GM23338 (cell line): ENCODE measurements around the gene NUB1.

Experiments used
- CREB1 ChIP-seq: fragments of 250-450 bp; sonication (Bioruptor Pico); IDR thresholded peaks from 2 replicates; pipeline ENCODE4 v1.5.0; 2020; ENCODE audit warnings: low read depth, mild to moderate bottlenecking, moderate library complexity
- EZH2 ChIP-seq: fragments of 200-600 bp; sonication (generic); IDR thresholded peaks from one replicate; pipeline ENCODE4 v1.8.0; 2017; ENCODE audit warnings: antibody characterized with exemption, mild to moderate bottlenecking, low read depth; ENCODE audit not compliant: unreplicated experiment
- POLR2AphosphoS5 ChIP-seq: IDR thresholded peaks from 2 replicates; pipeline ENCODE4 v1.6.1; 2016; ENCODE audit warnings: antibody characterized with exemption, low read depth
- TF ChIP-seq, protein P1 (sequence below), 2 experiments: fragments of 200-600 bp in 1 of 2; sonication (generic) in 1 of 2; conservative IDR thresholded peaks; 2 replicates each; pipeline versions ENCODE4 v1.5.1 to v1.6.1; 2016 to 2017; ENCODE audit warnings: antibody characterized with exemption in 2 of 2, low read depth in 2 of 2, mild to moderate bottlenecking in 2 of 2, moderate library complexity in 1 of 2
- TF ChIP-seq, protein P2 (sequence below): IDR thresholded peaks from one replicate; pipeline ENCODE4 v1.6.1; 2018; ENCODE audit warnings: antibody characterized with exemption; ENCODE audit not compliant: unreplicated experiment

DNA sequence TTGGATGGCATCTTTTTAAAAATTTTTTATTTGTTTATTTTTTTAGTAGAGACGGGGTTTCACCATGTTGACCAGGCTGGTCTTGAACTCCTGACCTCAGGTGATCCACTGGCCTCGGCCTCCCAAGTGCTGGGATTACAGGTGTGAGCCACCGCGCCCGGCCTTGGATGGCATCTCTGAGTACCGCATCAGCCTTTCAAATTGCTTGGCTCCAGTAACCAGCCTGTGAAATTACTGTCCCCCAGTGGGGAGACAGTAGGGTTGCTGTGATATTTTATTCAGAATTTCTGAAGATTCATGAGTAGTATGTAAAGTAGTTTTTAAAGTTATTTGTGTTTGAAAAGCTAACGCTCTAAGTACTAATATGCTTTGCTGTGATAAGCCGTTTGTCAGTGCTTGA, 1.2 kb downstream of the NUB1 start:
- TF ChIP-seq POLR2AphosphoS5 (no peak), EZH2 (no peak), CREB1 (CRISPR knock-in tag) (no peak)
- TF ChIP-seq, protein P1, sequence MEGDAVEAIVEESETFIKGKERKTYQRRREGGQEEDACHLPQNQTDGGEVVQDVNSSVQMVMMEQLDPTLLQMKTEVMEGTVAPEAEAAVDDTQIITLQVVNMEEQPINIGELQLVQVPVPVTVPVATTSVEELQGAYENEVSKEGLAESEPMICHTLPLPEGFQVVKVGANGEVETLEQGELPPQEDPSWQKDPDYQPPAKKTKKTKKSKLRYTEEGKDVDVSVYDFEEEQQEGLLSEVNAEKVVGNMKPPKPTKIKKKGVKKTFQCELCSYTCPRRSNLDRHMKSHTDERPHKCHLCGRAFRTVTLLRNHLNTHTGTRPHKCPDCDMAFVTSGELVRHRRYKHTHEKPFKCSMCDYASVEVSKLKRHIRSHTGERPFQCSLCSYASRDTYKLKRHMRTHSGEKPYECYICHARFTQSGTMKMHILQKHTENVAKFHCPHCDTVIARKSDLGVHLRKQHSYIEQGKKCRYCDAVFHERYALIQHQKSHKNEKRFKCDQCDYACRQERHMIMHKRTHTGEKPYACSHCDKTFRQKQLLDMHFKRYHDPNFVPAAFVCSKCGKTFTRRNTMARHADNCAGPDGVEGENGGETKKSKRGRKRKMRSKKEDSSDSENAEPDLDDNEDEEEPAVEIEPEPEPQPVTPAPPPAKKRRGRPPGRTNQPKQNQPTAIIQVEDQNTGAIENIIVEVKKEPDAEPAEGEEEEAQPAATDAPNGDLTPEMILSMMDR (conservative IDR thresholded peaks at IDR 0.05; ENCODE audit: low read depth in 2 of 2): no peak
- TF ChIP-seq, protein P2, sequence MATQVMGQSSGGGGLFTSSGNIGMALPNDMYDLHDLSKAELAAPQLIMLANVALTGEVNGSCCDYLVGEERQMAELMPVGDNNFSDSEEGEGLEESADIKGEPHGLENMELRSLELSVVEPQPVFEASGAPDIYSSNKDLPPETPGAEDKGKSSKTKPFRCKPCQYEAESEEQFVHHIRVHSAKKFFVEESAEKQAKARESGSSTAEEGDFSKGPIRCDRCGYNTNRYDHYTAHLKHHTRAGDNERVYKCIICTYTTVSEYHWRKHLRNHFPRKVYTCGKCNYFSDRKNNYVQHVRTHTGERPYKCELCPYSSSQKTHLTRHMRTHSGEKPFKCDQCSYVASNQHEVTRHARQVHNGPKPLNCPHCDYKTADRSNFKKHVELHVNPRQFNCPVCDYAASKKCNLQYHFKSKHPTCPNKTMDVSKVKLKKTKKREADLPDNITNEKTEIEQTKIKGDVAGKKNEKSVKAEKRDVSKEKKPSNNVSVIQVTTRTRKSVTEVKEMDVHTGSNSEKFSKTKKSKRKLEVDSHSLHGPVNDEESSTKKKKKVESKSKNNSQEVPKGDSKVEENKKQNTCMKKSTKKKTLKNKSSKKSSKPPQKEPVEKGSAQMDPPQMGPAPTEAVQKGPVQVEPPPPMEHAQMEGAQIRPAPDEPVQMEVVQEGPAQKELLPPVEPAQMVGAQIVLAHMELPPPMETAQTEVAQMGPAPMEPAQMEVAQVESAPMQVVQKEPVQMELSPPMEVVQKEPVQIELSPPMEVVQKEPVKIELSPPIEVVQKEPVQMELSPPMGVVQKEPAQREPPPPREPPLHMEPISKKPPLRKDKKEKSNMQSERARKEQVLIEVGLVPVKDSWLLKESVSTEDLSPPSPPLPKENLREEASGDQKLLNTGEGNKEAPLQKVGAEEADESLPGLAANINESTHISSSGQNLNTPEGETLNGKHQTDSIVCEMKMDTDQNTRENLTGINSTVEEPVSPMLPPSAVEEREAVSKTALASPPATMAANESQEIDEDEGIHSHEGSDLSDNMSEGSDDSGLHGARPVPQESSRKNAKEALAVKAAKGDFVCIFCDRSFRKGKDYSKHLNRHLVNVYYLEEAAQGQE: no peak
